HG02610 (cell line): Measurements from ENCODE around the gene MMAB.

Experiments used
- ATAC-seq: cut with Tn5 transposase; IDR thresholded peaks from one replicate; pipeline ENCODE4 v1.9.1; 2021; ENCODE audit warnings: mild to moderate bottlenecking, moderate library complexity; ENCODE audit not compliant: unreplicated experiment

The MMAB gene

DNA sequence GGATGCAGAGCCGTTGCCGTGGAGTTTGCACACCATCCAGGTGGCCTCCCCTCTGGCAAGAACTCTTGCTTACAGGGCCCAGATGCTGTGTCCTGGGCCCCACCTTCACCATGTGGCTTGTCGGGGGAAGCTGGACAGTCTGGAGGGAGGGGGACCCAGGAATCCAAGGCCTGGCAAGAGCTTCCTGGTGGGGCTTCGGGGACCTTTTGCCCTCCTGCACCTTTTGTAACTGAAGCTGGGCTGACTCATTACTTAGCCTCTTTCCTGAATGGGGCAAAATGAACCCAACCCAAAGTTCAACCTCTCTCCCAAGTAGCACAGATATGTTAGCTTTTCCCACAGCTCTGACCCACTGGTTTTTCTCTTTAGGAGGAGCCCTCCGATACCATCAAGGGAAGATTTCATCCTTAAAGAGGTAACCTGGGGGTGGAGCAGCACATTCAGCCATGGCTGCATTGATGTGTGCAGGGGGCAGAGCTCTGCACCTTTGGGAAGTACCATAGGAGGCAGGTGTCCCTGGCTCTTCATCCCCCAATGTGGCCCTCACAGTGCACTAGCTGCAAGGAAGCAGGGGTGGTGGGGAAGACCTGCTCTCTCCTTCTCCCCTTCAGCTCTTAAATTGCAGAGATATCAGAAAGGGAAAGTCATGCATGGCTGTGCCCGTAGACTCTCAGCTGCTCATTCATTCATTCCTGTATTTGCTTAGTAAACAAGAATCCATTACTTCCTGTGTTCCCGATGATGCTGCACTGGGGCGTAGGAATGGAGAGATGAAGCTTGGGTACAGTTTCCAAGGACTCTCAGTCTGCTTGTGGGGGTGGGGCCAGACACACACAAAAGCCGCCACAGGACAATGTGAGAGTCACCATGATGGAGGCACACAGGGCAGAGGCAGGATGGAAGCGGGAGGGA, 13.3 kb upstream of the MMAB start:
- no peak for ATAC-seq

DNA sequence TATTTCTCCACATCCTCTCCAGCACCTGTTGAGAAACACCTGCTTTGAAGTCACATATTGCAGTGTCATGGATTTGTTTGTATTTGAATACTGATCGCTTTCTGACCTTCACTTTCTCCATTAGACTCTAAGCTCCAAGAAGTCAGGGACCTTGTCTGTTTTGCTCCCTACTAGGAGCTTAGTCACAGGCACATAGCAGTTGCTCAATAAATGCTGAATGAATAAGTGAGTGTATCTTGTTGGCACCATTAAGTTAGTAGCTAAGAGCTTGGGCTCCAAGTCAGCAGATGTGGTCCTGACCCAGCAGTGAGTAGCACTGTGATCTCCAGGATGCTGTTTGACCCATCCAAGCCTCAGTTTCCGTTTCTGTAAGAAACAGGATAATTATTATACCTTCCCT, 10.4 kb upstream of the MMAB start:
- no peak for ATAC-seq

DNA sequence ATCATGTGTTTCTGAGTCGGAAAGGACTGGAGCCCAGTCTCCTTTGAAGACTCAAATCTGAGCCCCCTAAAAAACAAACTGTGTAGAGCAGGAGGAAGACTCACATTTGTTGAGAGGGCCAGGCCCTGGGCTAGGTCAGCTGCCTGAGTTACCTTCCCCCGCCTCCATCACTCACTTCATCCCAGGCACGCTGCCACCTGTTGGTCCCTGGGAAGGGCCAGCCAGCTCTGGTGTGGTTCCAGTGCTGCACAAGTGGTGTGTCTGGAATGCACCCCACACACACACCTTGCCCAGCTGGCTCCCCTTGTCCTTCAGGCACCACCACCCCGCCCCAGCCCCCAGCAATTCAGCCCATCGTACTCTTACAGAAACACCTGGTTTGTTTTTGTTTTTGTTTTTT, 9.3 kb upstream of the MMAB start:
- no peak for ATAC-seq

DNA sequence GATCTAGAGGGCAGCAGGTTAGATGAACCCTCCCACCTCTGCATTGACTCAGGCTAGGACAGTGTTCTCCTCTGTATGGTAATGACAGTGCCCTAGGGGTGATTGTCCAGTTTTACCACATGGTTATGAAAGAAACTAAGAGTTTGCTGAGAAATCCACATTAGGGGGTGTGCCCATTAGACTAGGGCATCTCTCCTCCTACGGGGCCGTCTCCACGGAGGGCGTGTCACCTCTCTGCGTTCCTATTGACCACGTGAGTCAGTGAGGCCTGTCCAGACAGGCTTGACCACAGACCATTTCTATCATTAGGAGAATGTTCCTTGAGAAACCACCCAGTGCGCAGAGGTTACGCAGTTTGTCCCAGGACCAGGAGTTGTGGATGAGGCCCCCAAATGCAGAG, 8.6 kb upstream of the MMAB start:
- no peak for ATAC-seq

DNA sequence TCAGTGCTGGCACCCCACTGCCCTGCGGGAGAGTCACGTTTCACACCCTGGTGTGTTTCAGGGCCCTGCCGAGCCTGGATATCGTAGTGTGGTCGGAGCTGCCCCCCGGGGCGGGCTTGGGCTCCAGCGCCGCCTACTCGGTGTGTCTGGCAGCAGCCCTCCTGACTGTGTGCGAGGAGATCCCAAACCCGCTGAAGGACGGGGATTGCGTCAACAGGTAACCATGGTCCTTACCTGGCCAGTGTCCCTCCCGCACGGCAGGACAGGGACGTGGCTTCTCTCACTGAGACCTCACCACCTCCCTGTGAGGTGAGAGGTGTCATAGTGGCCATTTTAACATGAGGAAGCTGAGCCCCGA, 8.0 kb upstream of the MMAB start:
- no peak for ATAC-seq

DNA sequence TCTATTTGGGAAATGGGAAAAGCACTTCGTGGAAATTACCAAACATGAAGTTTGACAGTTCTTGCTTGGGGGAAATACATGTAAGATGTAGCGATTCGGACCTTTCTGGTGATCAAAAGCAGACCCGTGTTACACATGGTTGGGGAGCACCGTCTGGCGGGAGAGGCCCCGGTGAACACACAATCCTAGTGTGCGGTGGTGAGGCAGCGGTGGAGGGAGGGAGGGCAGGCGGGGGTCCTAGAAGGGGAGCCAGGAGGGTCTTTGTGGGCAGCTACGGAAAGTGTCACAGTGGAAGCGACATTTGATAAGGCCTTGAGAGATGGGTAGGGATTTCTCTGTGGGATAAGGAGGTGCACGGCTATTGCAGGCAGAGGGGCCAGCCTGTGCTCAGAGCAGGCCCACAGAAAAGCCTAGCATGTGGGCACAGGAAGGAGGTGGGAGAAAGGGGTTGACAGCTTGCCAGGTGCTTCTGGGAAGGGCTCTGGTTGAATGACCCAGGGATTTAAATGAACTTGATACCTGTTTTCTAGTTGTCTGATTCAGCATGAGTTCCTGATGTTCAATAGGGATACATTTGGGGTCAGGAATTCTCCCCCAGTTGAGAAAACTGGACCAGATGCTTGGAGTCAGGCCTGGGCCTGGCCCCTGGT, 7.5 kb upstream of the MMAB start:
- ATAC-seq = no peak

DNA sequence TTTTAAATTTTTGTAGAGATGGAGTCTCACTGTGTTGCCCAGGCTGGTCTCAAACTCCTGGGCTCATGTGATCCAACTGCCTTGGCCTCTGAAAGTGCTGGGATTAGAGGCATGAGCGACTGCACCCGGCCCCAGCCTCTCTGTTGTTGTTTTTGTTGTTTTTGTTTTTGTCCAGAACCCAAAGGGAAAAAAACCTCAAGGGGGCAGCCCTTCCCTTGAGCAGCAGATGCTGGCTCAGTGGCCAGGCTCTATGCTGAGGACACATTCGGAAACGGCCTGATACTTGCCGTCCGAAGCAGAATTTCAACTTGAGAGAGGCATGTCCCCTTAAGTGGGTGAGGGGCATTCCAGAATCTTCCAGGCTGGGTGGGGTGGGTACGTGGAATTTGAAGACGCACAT, 7.0 kb upstream of the MMAB start:
- ATAC-seq = no peak

DNA sequence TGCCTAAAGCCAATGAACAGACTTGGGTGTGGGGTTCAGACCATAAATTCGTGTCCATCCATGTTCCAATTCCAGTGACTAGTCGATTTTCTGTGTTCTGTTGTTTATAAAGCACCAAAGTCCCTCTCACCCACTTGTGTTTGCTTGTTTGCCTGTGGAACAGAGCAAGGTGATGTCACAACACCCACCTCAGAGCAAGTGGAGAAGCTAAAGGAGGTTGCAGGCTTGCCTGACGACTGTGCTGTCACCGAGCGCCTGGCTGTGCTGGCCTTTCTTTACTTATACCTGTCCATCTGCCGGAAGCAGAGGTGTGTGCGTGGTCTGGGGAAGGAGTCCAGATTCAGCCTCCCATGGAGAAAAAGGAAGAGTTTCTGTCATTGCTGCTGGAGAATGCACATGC, 6.3 kb upstream of the MMAB start:
- ATAC-seq = no peak

DNA sequence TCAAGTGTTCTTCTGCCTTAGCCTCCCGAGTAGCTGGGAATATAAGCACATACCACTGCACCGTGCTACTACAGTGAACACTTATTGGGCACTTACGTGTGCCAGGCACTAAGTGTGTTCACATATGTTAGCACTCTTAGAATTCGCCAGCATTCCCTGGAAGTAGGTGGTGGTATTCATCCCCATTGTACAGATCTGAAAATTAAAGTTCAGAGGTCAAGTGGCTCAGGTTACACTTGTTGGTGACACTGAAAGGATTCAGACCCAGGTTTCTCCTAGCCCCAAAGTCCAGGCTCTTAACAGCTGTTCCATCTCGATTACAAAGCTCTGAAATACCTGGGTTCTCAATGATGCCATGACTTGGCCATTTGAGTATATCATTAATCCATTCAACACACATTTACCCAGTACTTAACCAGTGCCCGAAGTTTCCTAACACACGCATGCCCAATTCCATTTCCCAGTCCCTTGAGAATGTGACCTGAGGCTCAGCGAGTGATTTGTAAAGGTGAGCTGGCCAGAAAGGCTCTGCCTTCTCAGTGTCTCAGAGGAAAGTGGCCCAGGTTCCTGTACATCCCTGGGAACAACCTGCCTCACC, 5.1 kb upstream of the MMAB start:
- no peak for ATAC-seq

DNA sequence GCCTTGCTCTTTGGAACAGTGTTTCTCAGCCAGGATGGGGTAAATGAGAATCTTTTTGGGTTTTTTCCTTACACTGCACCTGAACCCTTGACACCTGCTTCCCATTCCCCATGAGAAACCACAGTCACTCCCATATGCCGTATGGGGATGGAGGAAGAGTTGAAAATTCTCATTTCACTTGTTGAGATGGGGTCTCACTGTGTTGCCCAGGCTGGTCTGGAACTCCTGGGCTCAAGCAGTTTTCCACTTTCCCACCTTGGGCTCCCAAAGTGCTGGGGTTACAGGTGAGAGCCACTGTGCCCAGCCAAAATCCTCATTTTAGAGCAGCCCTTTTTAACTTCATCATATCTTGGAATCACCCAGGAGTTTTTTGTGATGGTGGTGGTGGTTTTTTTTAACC, 4.0 kb upstream of the MMAB start:
- no peak for ATAC-seq

DNA sequence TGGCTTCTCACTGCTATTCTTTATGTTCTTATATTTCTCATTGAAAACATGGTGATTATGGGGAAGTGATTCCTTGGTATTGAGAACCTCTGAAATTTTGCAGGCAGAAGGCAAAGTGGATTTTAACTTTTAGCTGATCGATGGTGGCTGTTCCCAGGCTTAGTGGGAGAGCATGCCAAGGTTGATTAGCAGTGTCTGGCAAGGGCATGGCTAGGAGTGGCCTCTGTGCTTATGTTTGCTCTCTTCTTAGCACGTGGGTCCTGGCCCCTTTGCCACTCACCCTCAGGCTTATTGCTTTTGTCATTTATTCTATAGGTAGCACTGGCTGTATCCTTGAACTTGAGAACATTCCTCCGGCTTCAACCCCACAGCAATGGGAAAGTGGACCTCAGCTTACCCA, 2.4 kb upstream of the MMAB start:
- ATAC-seq = no peak

DNA sequence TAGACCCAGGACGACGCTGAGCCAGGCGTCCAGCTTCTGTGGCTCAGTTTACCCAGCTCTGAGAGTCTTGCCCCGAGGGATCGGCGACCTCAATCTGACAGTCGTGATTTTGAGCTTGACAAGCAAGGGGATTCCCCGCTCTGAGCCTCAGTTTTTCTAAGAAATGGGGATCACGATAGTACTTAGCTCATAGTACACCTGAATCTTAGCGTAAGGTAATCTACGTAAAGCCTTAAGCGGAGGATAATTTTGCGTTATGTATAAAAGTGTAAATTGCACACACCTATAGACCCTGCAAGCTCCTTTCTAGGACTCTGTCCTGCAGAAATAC, 575 bp upstream of the MMAB start:
- ATAC-seq = no peak

DNA sequence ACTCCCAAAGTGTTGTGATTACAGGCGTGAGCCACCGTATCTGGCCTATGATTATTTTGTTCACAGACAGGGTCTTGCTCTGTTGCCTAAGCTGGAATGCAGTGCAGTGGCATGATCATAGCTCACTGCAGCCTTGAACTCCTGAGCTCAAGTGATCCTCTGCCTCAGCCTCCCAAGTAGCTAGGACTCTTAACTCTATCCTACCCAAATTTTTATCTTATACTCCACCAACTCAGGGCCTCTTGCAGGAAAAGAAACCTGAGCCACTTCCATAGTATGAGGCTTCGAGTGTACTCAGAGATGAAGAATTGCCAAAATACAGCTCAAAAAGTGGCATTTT, 828 bp downstream of the MMAB start:
- ATAC-seq = no peak

DNA sequence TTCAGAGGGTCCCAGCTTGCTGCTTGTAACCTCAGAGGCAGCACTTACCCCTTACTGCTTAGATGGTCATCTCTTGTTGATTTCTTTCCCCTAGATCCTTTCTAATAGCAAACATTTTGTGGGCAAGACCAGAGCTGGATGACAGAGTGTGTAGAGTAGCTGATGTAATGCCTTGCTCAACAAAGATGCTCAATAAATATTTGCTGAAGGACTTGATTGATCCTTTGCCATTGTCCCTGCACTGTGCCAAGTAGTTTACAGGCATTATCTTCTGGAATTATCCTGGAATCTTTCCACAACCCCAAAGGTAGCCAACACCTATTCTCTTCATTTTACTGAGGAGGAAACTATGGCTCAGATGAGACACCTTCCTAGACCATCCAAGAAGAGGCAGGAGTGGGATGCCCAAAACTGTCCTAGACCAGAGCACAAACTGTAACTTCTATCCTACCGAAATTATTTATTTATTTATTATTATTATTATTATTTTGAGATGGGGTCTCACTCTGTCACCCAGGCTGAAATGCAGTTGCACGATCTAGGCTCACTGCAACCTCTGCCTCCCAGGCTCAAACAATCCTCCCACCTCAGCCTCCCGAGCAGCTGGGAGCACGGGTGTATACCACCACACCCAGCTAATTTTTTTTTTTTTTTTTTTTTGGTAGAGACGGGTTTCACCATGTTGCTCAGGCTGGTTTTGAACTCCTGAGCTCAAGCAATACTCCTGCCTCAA, 1.4 kb downstream of the MMAB start:
- no peak for ATAC-seq

DNA sequence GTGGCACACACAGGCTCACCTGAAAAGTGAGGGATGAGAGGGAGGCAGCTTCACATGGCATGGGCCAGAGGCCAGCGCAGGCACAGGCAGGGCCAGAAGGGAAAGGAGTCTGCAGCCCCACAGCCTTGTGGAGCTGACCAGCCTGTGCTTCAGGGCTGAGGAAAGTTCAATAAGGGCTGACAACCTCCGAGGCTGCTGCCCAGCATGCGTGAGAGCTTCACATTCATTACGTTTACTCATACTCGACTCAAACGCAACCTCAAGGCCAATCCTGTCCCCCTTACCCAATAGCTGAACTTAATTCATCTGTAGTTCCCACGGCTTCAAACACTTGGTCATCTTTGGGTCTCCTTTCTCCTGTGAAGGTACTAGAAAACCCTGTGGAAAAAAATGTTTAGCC, 4.8 kb downstream of the MMAB start:
- no peak for ATAC-seq

DNA sequence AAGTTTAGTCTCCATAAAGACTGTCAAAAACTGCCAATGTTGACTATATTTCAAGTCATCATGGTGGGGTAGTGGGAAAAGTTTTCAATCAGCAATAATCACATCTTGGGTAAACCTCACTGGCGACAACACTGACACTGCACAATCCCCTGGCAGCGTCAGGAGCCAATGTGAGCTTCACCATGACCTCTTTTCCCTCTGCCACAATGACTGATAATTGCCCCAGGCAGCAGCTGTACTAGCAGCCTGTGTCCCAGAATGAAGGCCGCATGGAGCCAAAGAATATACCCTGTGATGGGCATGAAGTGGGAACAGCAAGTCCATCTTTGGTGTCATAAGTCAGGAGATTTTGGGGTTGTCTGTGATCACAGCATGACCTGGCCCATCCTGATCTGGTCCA, 5.3 kb downstream of the MMAB start:
- no peak for ATAC-seq

DNA sequence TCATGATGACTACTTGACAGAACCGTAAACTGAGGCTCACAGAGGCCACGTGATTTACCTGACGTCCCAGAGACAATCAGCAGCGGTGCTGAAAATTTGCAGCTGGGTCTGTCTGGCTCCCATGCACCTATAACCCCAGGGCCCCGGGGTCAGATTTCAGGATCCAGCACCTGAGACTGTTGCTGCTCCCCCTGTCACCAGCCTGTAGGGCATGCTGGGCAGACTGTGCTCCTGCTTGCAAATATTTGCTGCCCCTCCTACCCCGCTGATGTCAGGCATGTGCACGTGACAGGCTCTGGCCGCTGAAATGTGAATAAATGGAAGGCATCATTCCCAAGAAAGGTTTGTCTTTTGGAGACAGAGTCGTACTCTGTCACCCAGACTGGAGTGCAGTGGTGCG, 6.0 kb downstream of the MMAB start:
- ATAC-seq = no peak

DNA sequence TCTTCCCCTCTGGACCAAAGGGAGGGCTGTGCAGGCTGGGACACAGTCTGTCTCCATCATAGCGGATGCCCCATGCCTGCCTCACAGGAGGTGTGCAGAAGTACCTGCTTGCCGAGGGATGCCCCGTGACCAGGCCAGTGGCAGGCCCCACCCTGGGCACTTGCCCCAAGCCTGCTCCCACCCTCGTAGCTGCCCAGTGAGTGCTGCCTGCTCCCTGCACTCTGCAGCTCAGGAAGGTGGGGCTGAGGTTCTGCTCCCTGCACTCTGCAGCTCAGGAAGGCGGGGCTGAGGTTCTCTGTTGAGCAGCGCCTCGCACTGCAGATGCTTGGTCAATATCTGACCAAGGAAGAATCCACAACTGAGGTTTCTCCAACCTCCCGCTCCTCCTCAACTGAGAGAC, 6.9 kb downstream of the MMAB start:
- no peak for ATAC-seq

DNA sequence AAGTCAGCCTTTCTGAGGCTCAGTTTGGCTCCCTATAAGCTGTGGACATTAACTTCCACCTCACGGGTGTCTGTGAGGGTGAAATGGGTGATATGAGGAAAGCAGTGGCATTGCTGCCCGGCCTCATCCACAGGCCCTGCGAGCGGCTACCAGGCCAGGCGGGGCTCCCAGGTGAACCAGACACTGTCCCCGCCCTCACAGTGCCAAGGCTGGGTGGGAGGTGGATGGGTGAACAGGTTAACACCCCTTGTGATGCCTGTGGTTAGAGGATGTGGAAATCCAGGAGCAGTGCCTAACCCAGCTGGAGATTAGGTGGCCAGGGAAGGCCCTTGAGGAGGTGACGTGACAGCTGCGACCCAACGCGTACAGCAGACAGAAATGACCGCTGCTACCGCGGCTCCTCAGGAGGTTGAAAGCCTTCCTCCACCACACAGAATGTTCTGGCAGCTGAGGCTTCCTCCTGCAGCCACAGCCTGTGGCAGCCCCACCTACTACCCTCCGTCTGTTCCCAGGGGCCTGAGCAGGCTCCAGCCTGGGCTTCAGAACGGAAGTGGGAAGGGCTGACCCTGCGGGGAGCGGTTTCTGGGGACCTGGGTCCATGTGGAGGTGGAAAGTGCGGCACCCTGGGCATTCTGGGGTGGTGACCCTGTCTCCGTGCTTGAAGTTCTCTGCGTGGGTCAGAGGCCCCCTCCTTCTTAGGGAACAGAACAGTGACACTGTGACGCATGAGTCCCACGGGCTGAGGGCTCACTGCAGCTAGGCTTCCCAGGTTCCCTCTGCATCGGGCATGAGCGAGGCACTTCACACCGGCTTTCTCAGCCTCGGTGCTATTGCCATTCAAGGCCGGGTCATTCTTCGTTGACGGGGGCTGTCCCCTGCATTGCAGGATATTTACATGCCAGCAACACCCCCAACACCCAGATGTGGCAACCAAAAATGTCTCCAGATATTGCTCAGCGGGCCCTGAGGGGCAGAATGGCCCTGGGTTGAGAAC, 9.7 kb downstream of the MMAB start:
- no peak for ATAC-seq

DNA sequence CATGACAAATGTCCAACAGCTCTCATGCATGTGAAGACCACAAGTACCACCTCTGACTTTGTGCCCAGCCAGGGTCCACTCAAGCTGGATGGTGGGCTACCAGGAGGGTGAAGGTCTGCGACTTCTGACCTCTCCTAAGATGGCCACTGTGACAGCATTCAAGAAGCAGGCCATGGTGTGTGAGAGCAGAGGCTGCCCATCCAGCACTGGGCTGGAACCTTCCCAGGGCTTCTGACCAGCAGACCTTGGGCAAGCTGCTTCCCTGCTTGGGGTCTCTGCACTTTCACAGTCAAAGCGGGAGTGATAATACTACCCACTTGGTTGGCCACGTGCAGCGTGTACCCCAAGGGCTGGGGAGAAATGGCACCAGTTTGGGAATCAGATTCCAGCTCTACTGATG, 10.4 kb downstream of the MMAB start:
- ATAC-seq = no peak

DNA sequence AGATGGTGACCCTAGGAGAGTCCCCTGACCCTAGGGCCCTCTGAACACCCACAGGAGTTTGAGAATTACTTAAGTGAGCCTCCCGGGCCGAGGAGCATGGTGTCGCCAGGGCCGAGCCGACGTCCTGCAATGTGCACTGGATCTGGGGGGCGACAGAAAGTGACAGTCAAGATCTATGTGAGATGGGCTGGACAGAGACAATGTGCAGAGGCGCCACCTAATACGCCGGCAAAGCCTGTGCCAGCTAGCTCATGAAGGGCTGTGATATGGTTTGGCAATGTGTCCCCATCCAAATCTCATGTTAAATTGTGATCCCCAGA, 11.6 kb downstream of the MMAB start:
- no peak for ATAC-seq
